IPS DF 4.7 (cell line): Measurements from ENCODE around the gene RALGPS1.
"Not testable (repeated sequence)": the region's sequence is repeated elsewhere in the genome, so short reads cannot be mapped to it uniquely, and the experiment has no call there.

Experiments
- DNase-seq: peaks from one replicate; pipeline ENCODE4 v3.0.0-alpha.2; 2013; ENCODE audit warnings: low spot score; ENCODE audit errors: extremely low read depth

The RALGPS1 gene

GRCh38 chr9:127135056-127135745, 220.6 kb downstream of the RALGPS1 start:
- DNase-seq = no peak

GRCh38 chr9:127136081-127136879, 221.7 kb downstream of the RALGPS1 start:
- no peak for DNase-seq

- DNase-seq = no peak
These were observed 222.5 kb downstream of the RALGPS1 start for GRCh38 chr9:127136880-127137639.

GRCh38 chr9:127137640-127138360, 223.2 kb downstream of the RALGPS1 start:
- no peak for DNase-seq

GRCh38 chr9:127138444-127138843, 223.9 kb downstream of the RALGPS1 start:
- no peak for DNase-seq

GRCh38 chr9:127139071-127139731, 224.6 kb downstream of the RALGPS1 start:
- no peak for DNase-seq

- no peak for DNase-seq
These were observed 225.2 kb downstream of the RALGPS1 start for GRCh38 chr9:127139775-127140174.

GRCh38 chr9:127140181-127140580, 225.6 kb downstream of the RALGPS1 start:
- no peak for DNase-seq

GRCh38 chr9:127140842-127141675, 226.5 kb downstream of the RALGPS1 start:
- DNase-seq = no peak

- DNase-seq = no peak
These were observed 227.7 kb downstream of the RALGPS1 start for GRCh38 chr9:127142291-127142690.

GRCh38 chr9:127142931-127143464, 228.4 kb downstream of the RALGPS1 start:
- no peak for DNase-seq

GRCh38 chr9:127143920-127144465, 229.4 kb downstream of the RALGPS1 start:
- no peak for DNase-seq

- no peak for DNase-seq
These were observed 230.3 kb downstream of the RALGPS1 start for GRCh38 chr9:127144670-127145445.

GRCh38 chr9:127146841-127147240, 232.3 kb downstream of the RALGPS1 start:
- not testable (repeated sequence) for DNase-seq

GRCh38 chr9:127147251-127147650, 232.7 kb downstream of the RALGPS1 start:
- no peak for DNase-seq

GRCh38 chr9:127148014-127148413, 233.4 kb downstream of the RALGPS1 start:
- no peak for DNase-seq

- no peak for DNase-seq
These were observed 234.4 kb downstream of the RALGPS1 start for GRCh38 chr9:127149010-127149409.
